ENCODE data around the gene C1QTNF8. TPM values are rescaled to one million over a fixed set of nuclear protein-coding genes. Genes with fewer than 3 reads are reported as not detected.

C1QTNF8 gene
- total RNA-seq, 4 donors from 2014 or later, result not detected

GRCh38 chr16:1051446-1051845 lies 44.6 kb downstream of the C1QTNF8 start:
- no peak for TF ChIP-seq CTCF (IDR thresholded peaks at IDR 0.05)
- TF ChIP-seq POLR2A (IDR thresholded peaks at IDR 0.05), result no peak
- H3K4me1 ChIP-seq, result peaks cover 0 to 5% (median 0%) of the 10 kb centered on the region in 4 donors
- H3K4me3 ChIP-seq, result no peak overlapping the region
- H3K36me3 ChIP-seq, result no peaks in the 10 kb centered on the region
- no peaks in the 10 kb centered on the region for H3K9me3 ChIP-seq
- peaks cover 0 to 9% of the 10 kb centered on the region in 2 donors for H3K27me3 ChIP-seq
- H3K27ac ChIP-seq, result no peak overlapping the region
- DNase-seq, result no peak

DNA sequence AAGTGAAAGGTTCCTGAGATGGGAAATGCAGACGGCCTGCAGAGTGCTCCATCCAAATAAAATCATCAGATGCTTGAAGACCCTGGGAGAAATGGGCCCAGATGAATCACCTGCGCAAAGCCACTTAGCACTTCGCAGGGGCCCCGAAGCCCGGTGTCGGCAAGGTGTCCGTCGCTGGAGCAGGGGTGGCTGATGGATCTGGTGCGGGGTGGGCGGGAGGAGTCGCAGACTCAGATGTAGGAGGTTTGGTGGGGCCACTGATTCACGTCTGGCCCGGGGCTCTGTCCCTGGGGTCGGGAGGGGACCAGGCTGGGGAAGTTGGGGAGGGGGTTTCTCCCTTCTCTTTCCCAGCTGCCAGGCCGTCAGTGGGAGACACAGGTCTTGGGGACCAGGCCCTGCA lies 45.1 kb downstream of the C1QTNF8 start:
- no peak overlapping the region for H3K27ac ChIP-seq
- no peaks in the 10 kb centered on the region for H3K36me3 ChIP-seq
- TF ChIP-seq POLR2A (IDR thresholded peaks at IDR 0.05), result no peak
- no peak for TF ChIP-seq CTCF (IDR thresholded peaks at IDR 0.05)
- H3K27me3 ChIP-seq, result peaks cover 0 to 9% of the 10 kb centered on the region in 2 donors
- peaks cover 0 to 5% (median 0%) of the 10 kb centered on the region in 4 donors for H3K4me1 ChIP-seq
- DNase-seq, result no peak
- H3K9me3 ChIP-seq, result no peaks in the 10 kb centered on the region
- no peak overlapping the region for H3K4me3 ChIP-seq

GRCh38 chr16:1050516-1050915 lies 45.5 kb downstream of the C1QTNF8 start:
- TF ChIP-seq CTCF (IDR thresholded peaks at IDR 0.05) (no peak), POLR2A (IDR thresholded peaks at IDR 0.05) (no peak)
- no peak for DNase-seq
- Histone ChIP-seq H3K27ac (no peak overlapping the region), H3K4me3 (no peak overlapping the region), H3K9me3 (no peaks in the 10 kb centered on the region), H3K36me3 (no peaks in the 10 kb centered on the region), H3K27me3 (peaks cover 0 to 9% of the 10 kb centered on the region in 2 donors), H3K4me1 (peaks cover 0 to 5% (median 0%) of the 10 kb centered on the region in 4 donors)

- Histone ChIP-seq H3K27me3 (peaks cover 0 to 9% of the 10 kb centered on the region in 2 donors), H3K36me3 (no peaks in the 10 kb centered on the region), H3K9me3 (no peaks in the 10 kb centered on the region), H3K4me3 (no peak overlapping the region), H3K27ac (no peak overlapping the region), H3K4me1 (peaks cover 0 to 4% (median 0%) of the 10 kb centered on the region in 4 donors)
- no peak for TF ChIP-seq POLR2A (IDR thresholded peaks at IDR 0.05)
- TF ChIP-seq CTCF (IDR thresholded peaks at IDR 0.05), result no peak
- DNase-seq, result no peak
These were observed 46.1 kb downstream of the C1QTNF8 start for GRCh38 chr16:1049976-1050247.

- no peak overlapping the region for H3K4me3 ChIP-seq
- peaks cover 0 to 9% of the 10 kb centered on the region in 2 donors for H3K27me3 ChIP-seq
- TF ChIP-seq POLR2A (IDR thresholded peaks at IDR 0.05) (no peak), CTCF (IDR thresholded peaks at IDR 0.05) (no peak)
- DNase-seq, result no peak
- H3K36me3 ChIP-seq, result no peaks in the 10 kb centered on the region
- H3K9me3 ChIP-seq, result no peaks in the 10 kb centered on the region
- H3K27ac ChIP-seq, result no peak overlapping the region
- H3K4me1 ChIP-seq, result no peaks in the 10 kb centered on the region
These were observed 46.7 kb downstream of the C1QTNF8 start for GRCh38 chr16:1049113-1049975.

Data from Peyer's patch (tissue), 4 donors.